Dedifferentiated amniotic fluid mesenchymal stem cell (primary cell): Measurements from ENCODE around the gene KLHL6.
"Not testable (repeated sequence)": the region's sequence is repeated elsewhere in the genome, so short reads cannot be mapped to it uniquely, and the experiment has no call there.

Experiments
- DNase-seq: peaks from one replicate; pipeline ENCODE4 v3.0.0-alpha.2; 2016; ENCODE audit errors: extremely low spot score

KLHL6 gene

DNA sequence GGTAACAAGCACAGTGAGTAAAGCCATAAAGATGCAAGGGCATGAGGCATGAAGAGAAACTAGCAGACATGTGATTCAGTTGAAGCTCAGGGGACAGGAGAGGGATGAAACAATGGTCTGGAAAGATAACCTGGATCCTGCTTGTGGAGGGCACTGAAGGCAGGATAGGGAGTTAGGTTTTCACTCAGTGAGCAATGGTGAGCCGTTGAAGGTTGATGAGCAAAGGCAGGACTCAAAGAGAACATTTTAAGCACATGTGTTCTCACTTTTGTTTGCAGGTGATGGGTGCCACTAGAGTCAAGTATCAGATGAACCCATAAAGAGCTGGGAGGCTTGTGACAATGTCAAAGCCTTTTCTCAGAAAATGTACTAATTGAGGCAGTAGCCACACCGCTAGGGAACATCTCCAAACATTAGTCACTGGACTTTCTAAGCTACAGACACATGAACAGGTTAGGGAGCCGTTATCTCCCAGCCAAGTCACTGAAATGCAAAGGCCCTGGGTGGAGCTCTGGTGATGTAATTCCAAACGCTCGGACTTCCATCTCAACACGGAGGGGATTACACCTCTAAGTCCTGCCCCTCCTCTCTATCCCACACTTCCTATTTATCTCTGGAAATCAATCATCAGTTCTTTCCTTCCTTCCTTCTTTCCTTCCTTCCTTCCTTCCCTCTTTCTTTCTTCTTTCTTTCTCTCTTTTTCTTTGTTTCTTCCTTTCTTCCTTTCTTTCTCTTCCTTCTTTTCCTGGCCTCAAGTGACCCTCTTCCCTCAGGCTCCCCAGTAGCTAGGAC is 22.7 kb downstream of the KLHL6 start:
- no peak for DNase-seq

DNA sequence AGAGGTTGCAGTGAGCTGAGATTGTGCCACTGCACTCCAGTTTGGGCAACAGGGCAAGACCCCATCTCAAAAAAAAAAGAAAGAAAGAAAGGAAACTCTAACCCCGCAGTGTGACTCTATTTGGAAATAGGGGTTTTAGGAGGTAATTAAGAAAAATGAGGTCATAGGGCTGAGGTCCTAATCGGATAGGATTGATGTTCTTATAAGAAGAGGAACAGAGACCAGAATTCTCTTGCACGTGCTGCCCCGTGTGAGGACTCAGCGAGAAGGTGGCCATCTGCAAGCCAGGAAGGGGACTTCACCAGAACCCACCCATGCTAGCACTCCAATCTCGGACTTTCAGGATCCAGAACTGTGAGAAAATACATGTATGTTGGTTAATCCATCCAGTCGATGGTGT is 25.8 kb downstream of the KLHL6 start:
- DNase-seq, result no peak

DNA sequence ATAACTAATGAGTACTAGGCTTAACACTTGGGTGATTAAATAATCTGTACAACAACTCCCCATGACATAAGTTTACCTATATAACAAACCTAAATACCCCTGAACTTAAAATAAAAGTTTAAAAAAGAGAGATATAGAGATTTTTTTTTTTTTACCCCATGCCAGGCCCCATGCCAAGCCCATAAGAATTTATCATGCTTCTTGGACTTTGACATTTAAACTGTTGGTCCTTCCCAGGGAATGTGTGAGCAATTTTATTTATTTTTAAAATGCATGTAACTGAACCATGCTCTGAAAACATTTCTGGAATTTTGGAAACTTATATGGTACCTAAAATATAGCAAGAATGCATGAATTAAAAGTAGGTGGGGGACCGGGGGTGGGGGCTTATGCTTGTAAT is 26.3 kb downstream of the KLHL6 start:
- no peak for DNase-seq

DNA sequence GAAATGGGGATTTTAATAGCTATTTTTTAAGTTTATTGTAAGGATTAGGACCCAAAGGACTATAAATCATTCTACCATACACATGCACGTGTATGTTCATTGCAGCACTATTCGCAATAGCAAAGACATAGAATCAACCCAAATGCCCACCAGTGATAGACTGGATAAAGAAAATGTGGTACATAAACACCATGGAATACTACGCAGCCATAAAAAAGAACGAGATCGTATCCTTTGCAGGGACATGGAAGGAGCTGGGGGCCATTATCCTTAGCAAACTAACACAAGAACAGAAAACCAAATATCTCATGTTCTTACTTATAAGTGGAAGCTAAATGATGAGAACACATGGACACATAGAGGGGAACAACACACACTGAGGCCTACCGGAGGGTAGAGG is 26.7 kb downstream of the KLHL6 start:
- not testable (repeated sequence) for DNase-seq

GRCh38 chr3:183527428-183528379 is 27.8 kb downstream of the KLHL6 start:
- peak; percentile 13 for DNase-seq

DNA sequence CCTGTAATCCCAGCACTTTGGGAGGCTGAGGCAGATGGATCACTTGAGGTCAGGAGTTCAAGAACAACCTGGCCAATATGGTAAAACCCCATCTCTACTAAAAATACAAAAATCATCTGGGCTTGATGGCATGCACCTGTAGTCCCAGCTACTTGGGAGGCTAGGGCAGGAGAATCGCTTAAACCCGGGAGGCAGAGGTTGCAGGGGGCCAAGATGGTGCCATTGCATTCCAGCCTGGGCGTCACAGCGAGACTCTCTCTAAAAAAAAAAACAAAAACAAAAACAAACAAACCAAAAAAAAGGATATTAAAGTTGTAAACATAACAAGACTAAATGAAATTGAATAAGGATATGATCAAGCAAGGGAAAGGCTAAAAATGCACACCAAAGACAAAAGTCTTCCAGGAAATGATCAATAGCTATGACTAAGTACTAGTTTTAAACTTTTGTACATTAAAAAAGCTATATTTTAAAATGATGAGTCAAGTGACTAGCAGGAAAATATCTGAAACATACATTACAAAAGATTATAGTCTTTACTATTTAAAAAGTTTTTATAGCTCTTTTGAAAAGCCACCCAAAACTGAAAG is 28.6 kb downstream of the KLHL6 start:
- peak; percentile 8 for DNase-seq

DNA sequence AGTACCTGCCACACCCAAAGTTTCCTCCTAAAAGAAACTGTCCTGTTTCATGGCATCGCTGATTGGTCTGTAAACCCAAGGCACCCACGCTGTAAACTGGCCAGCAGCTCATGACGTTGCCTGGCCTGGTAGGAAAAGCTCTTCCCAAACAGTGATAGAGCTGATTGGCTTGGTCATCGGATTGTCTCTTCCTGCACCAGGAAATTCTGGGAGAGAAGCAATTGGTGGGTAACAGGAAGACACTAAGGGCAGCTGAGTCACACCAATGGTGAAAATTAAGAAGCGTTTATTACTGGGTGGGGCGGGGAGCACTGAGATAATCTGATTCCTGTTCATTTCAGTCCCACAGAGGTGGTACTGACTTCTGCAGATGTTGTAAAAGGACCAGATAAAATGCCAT is 31.0 kb downstream of the KLHL6 start:
- peak; percentile 10 for DNase-seq

DNA sequence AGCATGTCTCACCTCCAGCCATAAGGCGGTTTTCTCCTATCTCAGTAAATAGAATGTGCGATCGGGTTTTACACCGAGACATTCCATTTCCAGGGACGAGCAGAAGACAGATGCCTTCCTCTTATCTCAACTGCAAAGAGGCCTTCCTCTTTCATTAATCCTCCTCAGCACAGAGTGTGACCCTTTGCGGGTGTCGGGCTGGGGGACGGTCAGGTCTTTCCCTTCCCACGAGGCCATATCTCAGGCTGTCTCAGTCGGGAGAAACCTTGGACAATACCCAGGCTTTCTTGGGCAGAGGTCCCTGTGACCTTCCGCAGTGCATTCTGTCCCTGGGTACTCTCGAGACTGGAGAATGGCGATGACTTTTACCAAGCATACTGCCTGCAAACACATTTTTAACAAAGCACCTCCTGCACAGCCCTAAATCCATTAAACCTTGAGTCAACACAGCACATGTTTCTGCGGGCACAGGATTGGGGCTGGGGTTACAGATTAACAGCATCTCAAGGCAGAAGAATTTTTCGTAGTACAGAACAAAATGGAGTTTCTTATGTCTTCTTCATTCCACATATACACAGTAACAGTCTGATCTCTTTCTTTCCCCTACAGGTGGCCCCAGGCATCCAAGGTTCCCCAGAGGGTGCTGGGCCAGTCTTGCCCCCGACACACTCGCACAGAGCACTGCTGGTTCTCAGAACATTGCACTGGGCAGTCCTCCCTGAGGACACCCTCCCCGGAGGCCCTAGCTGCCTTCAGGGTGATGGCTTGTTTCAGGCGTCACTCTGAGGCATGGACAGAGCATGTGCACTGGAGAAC is 34.6 kb downstream of the KLHL6 start:
- peak; percentile 6 for DNase-seq

GRCh38 chr3:183520295-183520694 is 35.2 kb downstream of the KLHL6 start:
- DNase-seq, result not testable (repeated sequence)

GRCh38 chr3:183519891-183520290 is 35.6 kb downstream of the KLHL6 start:
- no peak for DNase-seq

DNA sequence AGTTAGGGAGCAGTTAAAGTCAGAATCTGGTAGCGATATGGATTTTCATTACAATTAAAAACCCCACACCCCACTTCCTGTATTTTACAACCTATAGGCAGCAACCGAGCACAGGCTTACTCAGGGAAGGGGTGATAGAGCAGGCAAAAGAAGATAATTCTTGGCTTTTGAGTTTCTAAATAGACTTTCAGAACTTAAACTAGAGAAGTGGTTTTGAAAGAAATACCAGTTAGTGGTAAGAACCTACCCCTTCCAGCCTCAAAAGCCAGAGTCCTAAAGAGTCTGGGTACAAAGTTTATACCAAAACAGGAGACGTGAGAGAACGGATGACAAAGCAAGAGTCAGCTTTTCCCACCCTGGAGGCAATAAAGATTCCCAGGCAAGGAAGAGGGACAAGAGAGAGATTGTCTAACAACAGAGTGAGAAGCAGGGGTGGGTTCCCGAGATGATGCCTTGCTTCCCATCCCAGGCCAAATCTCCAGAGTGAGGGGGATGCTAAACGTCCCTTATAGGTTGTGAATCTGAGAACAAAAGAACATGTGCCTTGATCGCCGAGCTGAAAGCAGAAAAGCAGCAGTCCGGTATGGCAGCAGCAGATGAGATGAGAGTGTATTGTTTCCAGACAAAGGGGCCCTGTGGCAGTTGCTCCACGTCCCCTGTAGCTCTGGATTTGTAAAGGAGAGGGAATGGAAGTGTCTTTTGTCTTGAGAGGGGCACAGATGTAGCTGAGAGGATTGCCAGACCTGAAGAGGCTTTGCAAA is 36.8 kb downstream of the KLHL6 start:
- DNase-seq, result peak; percentile 20

- DNase-seq, result peak; percentile 4
Measured at GRCh38 chr3:183517607-183518006, 37.9 kb downstream of the KLHL6 start.

- DNase-seq, result peak; percentile 12
Measured at GRCh38 chr3:183515968-183516851, 39.3 kb downstream of the KLHL6 start.

DNA sequence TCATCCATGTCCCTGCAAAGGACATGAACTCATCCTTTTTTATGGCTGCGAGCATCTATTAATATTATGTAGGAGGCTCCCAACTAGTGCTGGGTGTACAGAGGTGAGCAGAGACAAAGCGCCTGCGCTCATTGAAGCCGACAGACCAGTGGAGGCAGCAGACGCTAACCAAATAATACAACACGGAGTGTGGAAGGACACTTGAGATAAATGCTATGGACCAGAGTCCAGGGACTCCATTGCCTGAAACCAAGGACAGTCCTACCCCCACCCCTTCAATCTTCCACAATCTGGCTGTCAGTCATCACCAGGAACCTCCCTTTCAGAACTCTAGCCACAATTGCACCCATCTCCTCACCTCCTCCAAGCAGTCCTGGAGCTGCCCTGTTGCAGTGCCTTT is 41.5 kb downstream of the KLHL6 start:
- no peak for DNase-seq

GRCh38 chr3:183513046-183513706 is 42.3 kb downstream of the KLHL6 start:
- DNase-seq, result peak; percentile 14

DNA sequence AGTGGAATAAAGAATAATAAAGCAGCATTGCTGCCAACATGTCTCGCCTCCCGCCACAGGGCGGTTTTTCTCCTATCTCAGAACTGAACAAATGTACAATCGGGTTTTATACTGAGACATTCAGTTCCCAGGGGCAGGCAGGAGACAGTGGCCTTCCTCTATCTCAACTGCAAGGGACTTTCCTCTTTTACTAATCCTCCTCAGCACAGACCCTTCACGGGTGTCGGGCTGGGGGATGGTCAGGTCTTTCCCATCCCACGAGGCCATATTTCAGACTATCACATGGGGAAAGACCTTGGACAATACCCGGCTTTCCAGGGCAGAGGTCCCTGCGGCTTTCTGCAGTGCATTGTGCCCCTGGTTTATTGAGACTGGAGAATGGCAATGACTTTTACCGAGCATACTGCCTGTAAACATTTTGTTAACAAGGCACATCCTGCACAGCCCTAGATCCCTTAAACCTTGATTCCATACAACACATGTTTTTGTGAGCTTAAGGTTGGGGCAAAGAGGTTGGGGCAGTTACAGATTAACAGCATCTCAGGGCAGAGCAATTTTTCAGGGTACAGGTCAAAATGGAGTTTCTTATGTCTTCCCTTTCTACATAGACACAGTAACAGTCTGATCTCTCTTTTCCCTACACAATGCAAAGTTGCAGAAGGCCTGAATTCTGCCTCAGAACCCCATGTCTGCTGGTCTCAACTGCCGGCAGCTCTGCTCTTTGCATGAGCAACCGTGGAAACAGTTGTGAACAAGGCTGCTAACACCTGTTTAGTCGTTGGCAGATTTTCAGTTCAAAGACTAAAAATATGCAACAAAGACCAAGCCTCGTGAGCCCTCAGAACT is 44.0 kb downstream of the KLHL6 start:
- DNase-seq, result not testable (repeated sequence)

DNA sequence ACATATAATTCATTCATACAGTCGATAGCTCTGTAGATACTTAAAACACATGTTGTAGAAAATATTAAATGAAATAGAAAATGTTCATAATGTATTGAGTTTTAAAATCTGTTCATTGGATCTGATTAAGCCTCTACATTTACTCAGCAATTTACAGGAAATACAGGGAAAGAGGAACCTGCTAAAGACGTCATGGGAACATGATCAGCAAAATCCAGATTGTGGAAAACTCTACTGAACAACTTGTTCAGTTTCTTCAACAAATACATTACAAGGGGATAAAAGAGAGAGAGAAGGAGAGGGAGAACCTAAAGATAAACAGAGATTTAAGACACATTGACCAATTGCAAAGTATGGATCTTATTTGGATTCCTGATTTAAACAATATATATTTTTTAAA is 46.7 kb downstream of the KLHL6 start:
- no peak for DNase-seq

- DNase-seq, result peak; percentile 7
Measured at GRCh38 chr3:183507551-183507950, 48.0 kb downstream of the KLHL6 start.
